ENCODE results near the gene CLCNKA. TPM values are rescaled to one million over a fixed set of nuclear protein-coding genes. Genes with fewer than 3 reads are reported as not detected.
"Not testable (repeated sequence)": the region's sequence is repeated elsewhere in the genome, so short reads cannot be mapped to it uniquely, and the experiment has no call there.

The CLCNKA gene
- not detected in 2 replicates for total RNA-seq (2014; rRNA removed; shearing (Covaris generic))
- polyA plus RNA-seq (2015; cell fraction: cytosol; rRNA removed): not detected in 2 replicates
- polyA plus RNA-seq (2015; cell fraction: nucleus; rRNA removed): 0.28 TPM in 1 of 2 replicates, not detected in the other

GRCh38 chr1:16021681-16022080 lies at the start of gene CLCNKA:
Gene CLCNKA (plus strand): TSS chr1:16022036. CDS start chr1:16022620, 584 bp downstream.
- in situ Hi-C loops (cut with HindIII; ENCODE audit: low pct_unique_long_range_greater_than_20kb, low sequenced_read_pairs): no loop called here
- no peak for DNase-seq (ENCODE audit: low read depth, low spot score)

- in situ Hi-C loops (cut with HindIII; ENCODE audit: low pct_unique_long_range_greater_than_20kb, low sequenced_read_pairs): no loop called here
- no peak for DNase-seq (ENCODE audit: low read depth, low spot score)
Measured at GRCh38 chr1:15972409-15972808, 49.4 kb upstream of the CLCNKA start.

- in situ Hi-C loops (cut with HindIII; ENCODE audit: low pct_unique_long_range_greater_than_20kb, low sequenced_read_pairs): no loop called here
- no peak for DNase-seq (ENCODE audit: low read depth, low spot score)
Measured at GRCh38 chr1:15973772-15974171, 48.1 kb upstream of the CLCNKA start.

- in situ Hi-C loops (cut with HindIII; ENCODE audit: low pct_unique_long_range_greater_than_20kb, low sequenced_read_pairs): no loop called here
- DNase-seq (ENCODE audit: low read depth, low spot score): no peak
Measured at GRCh38 chr1:15974855-15975254, 47.0 kb upstream of the CLCNKA start.

GRCh38 chr1:15975358-15975804 lies 46.5 kb upstream of the CLCNKA start:
- peak; percentile 58 for DNase-seq (ENCODE audit: low read depth, low spot score)
- in situ Hi-C loops (cut with HindIII; ENCODE audit: low pct_unique_long_range_greater_than_20kb, low sequenced_read_pairs): no loop called here

GRCh38 chr1:15975805-15976680 lies 45.8 kb upstream of the CLCNKA start, which contains the start of gene ZBTB17:
Gene ZBTB17 (minus strand): TSS chr1:15976101. CDS start chr1:15948495, 27,606 bp downstream.
- peak; percentile 93 for DNase-seq (ENCODE audit: low read depth, low spot score)
- in situ Hi-C loops (cut with HindIII; ENCODE audit: low pct_unique_long_range_greater_than_20kb, low sequenced_read_pairs): no loop called here

- DNase-seq (ENCODE audit: low read depth, low spot score); in situ Hi-C loops (cut with HindIII; ENCODE audit: low pct_unique_long_range_greater_than_20kb, low sequenced_read_pairs): not testable (repeated sequence)
Measured at GRCh38 chr1:15977947-15978346, 43.9 kb upstream of the CLCNKA start.

GRCh38 chr1:15981679-15982078 lies 40.2 kb upstream of the CLCNKA start:
- in situ Hi-C loops (cut with HindIII; ENCODE audit: low pct_unique_long_range_greater_than_20kb, low sequenced_read_pairs): no loop called here
- DNase-seq (ENCODE audit: low read depth, low spot score): no peak

- no peak for DNase-seq (ENCODE audit: low read depth, low spot score)
- in situ Hi-C loops (cut with HindIII; ENCODE audit: low pct_unique_long_range_greater_than_20kb, low sequenced_read_pairs): no loop called here
Measured at GRCh38 chr1:15983275-15983674, 38.6 kb upstream of the CLCNKA start.

GRCh38 chr1:15985611-15986297 lies 36.1 kb upstream of the CLCNKA start:
- DNase-seq (ENCODE audit: low read depth, low spot score): no peak
- in situ Hi-C loops (cut with HindIII; ENCODE audit: low pct_unique_long_range_greater_than_20kb, low sequenced_read_pairs): no loop called here

GRCh38 chr1:15988856-15989736 lies 32.7 kb upstream of the CLCNKA start:
- in situ Hi-C loops (cut with HindIII; ENCODE audit: low pct_unique_long_range_greater_than_20kb, low sequenced_read_pairs): no loop called here
- DNase-seq (ENCODE audit: low read depth, low spot score): no peak

- in situ Hi-C loops (cut with HindIII; ENCODE audit: low pct_unique_long_range_greater_than_20kb, low sequenced_read_pairs): no loop called here
Measured at GRCh38 chr1:15989776-15990175, 32.1 kb upstream of the CLCNKA start.

GRCh38 chr1:15991427-15992186 lies 30.2 kb upstream of the CLCNKA start:
- in situ Hi-C loops (cut with HindIII; ENCODE audit: low pct_unique_long_range_greater_than_20kb, low sequenced_read_pairs): no loop called here
- no peak for DNase-seq (ENCODE audit: low read depth, low spot score)

More at GRCh38 chr1:15989776-15990175, 32.1 kb upstream of the CLCNKA start:
- DNase-seq (ENCODE audit: low read depth, low spot score): no peak

GRCh38 chr1:15992187-15992553 lies 29.7 kb upstream of the CLCNKA start:
- no peak for DNase-seq (ENCODE audit: low read depth, low spot score)
- in situ Hi-C loops (cut with HindIII; ENCODE audit: low pct_unique_long_range_greater_than_20kb, low sequenced_read_pairs): no loop called here

GRCh38 chr1:15992582-15993500 lies 29.0 kb upstream of the CLCNKA start:
- in situ Hi-C loops (cut with HindIII; ENCODE audit: low pct_unique_long_range_greater_than_20kb, low sequenced_read_pairs): no loop called here
- DNase-seq (ENCODE audit: low read depth, low spot score): no peak

- in situ Hi-C loops (cut with HindIII; ENCODE audit: low pct_unique_long_range_greater_than_20kb, low sequenced_read_pairs): no loop called here
- no peak for DNase-seq (ENCODE audit: low read depth, low spot score)
Measured at GRCh38 chr1:15993666-15994065, 28.2 kb upstream of the CLCNKA start.

Data from SK-MEL-5 (cell line).